H54 (cell line): ENCODE data around the gene DYNC1LI2.
A peak's percentile ranks its signal among the peaks of the same experiment; 100 is the strongest.
"Not testable (repeated sequence)": the region's sequence is repeated elsewhere in the genome, so short reads cannot be mapped to it uniquely, and the experiment has no call there.

Experiments used
- DNase-seq: peaks from one replicate; pipeline ENCODE4 v3.0.0; 2011; ENCODE audit warnings: low spot score, mixed read lengths; ENCODE audit not compliant: insufficient read length
- FAIRE-seq: peaks from 3 replicates; lab custom pipeline; 2011; peaks lifted over from hg19 to GRCh38; lab: Jason Lieb, UNC
- POLR2A ChIP-seq: IDR thresholded peaks from 2 replicates; pipeline ENCODE4 v1.6.1; 2011; ENCODE audit warnings: low read depth, mild to moderate bottlenecking, low read length

The DYNC1LI2 gene

GRCh38 chr16:66698046-66698445 is 53.4 kb downstream of the DYNC1LI2 start:
- FAIRE-seq (no peak), DNase-seq (no peak)
- TF ChIP-seq POLR2A, result no peak

GRCh38 chr16:66696669-66697630 is 54.5 kb downstream of the DYNC1LI2 start, which contains the start of gene CMTM4:
CMTM4 (minus strand) TSS chr16:66696743; CDS start chr16:66696525, 218 bp downstream.
- DNase-seq (peak; percentile 91), FAIRE-seq (no peak)
- peak; percentile 25; the same call in 1 of the 2 replicates for TF ChIP-seq POLR2A

DNA sequence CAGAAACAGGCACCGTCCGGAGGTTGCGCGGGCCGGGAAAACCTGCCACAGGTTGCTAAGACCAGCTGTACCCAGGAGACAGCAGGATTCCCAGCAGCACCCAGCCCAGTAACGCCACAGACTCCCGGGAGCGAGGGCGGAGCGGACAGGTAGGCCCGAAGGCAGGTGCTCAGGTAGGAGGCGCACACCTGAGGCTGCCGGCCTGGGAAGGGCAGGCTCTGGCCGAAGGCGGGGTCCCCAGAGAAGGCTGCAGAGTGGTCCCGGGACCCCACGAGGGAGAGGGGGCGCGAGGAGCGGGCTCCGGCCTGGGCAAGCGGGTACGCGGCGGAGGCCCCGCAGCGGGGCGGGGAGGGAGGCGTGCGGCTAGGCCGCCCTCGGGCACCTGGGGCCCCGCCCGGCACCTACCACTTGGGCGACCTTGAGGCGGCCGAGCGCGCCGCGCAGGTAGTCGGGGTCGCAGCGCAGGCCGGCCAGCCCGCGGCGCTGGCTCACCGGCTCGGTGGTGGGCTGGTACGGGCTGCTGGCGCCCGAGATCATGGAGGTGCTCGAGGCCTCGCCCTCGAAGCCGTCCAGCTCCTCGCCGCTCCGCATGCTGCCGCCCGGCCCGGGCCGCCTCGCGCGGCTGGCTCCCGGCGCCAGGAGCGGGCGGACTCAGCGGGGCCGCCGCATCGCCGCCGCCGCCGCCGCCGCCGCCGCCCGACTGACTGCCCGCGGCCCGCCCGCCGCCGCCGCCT is 55.3 kb downstream of the DYNC1LI2 start:
- no peak for FAIRE-seq
- no peak for DNase-seq
- no peak for TF ChIP-seq POLR2A

- DNase-seq, result no peak
- no peak for FAIRE-seq
- no peak for TF ChIP-seq POLR2A
Observed at GRCh38 chr16:66695471-66695934, 55.9 kb downstream of the DYNC1LI2 start.

GRCh38 chr16:66693149-66693548 is 58.3 kb downstream of the DYNC1LI2 start:
- FAIRE-seq, result no peak
- TF ChIP-seq POLR2A, result no peak

GRCh38 chr16:66692341-66692740 is 59.1 kb downstream of the DYNC1LI2 start:
- FAIRE-seq (no peak), DNase-seq (no peak)
- TF ChIP-seq POLR2A, result no peak

More at GRCh38 chr16:66693149-66693548, 58.3 kb downstream of the DYNC1LI2 start:
- no peak for DNase-seq

DNA sequence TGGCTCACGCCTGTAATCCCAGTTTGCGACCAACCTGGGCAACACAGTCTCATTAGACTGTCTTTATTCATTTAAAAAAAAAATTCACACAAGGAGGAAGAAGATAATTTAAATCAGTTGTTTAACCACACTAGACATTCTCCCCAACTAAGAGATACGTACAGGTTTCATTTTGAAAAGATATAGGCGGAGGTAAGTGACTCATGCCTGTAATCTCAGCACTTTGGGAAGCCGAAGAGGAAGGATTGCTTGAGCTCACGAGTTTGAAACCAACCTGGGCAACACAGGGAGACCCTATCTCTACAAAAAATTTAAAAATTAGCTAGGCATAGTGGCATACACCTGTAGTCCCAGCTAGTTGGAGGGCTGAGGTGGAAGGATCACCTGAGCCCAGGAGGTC is 60.2 kb downstream of the DYNC1LI2 start:
- DNase-seq (no peak), FAIRE-seq (no peak)
- no peak for TF ChIP-seq POLR2A

GRCh38 chr16:66690106-66690847 is 61.1 kb downstream of the DYNC1LI2 start:
- FAIRE-seq (no peak), DNase-seq (no peak)
- no peak for TF ChIP-seq POLR2A

DNA sequence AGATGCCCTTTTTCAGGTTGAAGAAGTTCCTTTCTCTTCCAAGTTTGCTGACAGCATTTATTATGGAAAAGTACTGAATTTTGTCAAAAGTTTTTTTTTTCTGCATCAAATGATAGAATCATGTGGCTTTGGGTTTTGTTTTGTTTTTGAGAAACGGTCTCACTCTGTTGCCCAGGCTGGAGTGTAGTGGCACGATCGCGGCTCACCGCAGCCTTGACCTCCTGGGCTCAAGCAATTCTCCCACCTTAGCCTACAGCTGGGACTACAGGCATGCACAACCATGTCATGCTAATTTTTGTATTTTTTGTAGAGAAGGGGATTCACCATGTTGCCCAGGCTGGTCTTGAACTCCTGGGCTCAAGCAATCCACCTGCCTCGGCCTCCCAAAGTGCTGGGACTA is 62.1 kb downstream of the DYNC1LI2 start:
- FAIRE-seq (no peak), DNase-seq (no peak)
- TF ChIP-seq POLR2A, result no peak

GRCh38 chr16:66687906-66688625 is 63.3 kb downstream of the DYNC1LI2 start:
- no peak for DNase-seq
- TF ChIP-seq POLR2A, result no peak
- no peak for FAIRE-seq

GRCh38 chr16:66685501-66686115 is 65.8 kb downstream of the DYNC1LI2 start:
- not testable (repeated sequence) for FAIRE-seq, DNase-seq

DNA sequence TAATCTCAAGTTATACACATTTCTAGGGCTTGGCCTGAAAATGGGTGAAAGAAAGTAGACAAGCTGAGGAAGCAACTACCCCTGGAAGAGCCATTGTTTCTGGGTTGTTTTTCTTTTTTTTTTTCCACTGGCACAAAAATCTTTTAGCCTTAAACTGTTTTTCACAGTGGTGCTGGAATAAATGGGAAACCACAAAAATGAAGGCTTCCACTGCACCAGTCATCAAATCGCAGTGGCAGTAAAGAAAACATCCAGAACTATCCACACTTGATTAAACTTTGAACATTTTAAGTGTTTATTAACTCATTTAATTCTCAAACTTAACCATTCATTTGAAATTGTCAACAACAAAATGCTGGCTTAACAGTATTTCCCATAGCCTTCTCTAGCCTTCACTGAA is 69.1 kb downstream of the DYNC1LI2 start:
- no peak for FAIRE-seq
- no peak for TF ChIP-seq POLR2A
- DNase-seq, result no peak
